ENCODE measurements around the gene MATK.

MATK gene

GRCh38 chr19:3793799-3794198 lies 7.6 kb upstream of the MATK start:
- POLR2A ChIA-PET: no interaction called here
- CTCF ChIA-PET: interaction anchor here (0.9 kb wide), 1 partner anchor 75 kb away, joined by 3 read pairs; no protein-coding TSS in a partner anchor
- no peak for TF ChIP-seq CTCF (IDR thresholded peaks at IDR 0.05; ENCODE audit: insufficient read depth, low read length, missing control alignments)
- no peak overlapping the region for H3K4me3 ChIP-seq (ENCODE audit: low read depth, low read length)
- DNase-seq (ENCODE audit: low read depth, low spot score): no peak

DNA sequence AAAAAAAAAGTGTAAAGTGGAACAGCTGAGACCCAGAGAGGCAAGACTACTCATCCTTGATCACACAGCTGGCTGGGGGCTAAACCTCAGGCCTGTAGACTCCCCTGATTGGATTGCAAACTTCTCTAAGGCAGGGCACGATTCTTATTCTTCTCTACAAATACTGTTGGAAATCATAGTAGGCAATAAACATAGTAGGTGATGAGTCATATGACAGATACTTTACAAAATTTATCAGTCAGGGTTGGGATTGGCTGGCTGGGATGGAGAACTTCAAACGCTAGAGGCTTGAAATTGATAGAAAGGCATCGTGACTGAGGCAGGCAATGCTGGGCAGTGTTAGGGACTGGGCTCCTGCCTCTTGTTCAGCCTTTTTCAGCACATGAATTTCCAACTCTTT lies 5.9 kb upstream of the MATK start:
- no peak for DNase-seq (ENCODE audit: low read depth, low spot score)
- POLR2A ChIA-PET: no interaction called here
- no peak overlapping the region for H3K4me3 ChIP-seq (ENCODE audit: low read depth, low read length)
- no peak for TF ChIP-seq CTCF (IDR thresholded peaks at IDR 0.05; ENCODE audit: insufficient read depth, low read length, missing control alignments)
- CTCF ChIA-PET: interaction anchor here (0.6 kb wide), 2 partner anchors 415 to 1235 kb away, joined by 3 read pairs; no protein-coding TSS in a partner anchor

GRCh38 chr19:3790941-3791340 lies 4.8 kb upstream of the MATK start:
- POLR2A ChIA-PET: no interaction called here
- CTCF ChIA-PET: no interaction called here
- DNase-seq (ENCODE audit: low read depth, low spot score): no peak
- no peak overlapping the region for H3K4me3 ChIP-seq (ENCODE audit: low read depth, low read length)
- TF ChIP-seq CTCF (IDR thresholded peaks at IDR 0.05; ENCODE audit: insufficient read depth, low read length, missing control alignments): no peak

DNA sequence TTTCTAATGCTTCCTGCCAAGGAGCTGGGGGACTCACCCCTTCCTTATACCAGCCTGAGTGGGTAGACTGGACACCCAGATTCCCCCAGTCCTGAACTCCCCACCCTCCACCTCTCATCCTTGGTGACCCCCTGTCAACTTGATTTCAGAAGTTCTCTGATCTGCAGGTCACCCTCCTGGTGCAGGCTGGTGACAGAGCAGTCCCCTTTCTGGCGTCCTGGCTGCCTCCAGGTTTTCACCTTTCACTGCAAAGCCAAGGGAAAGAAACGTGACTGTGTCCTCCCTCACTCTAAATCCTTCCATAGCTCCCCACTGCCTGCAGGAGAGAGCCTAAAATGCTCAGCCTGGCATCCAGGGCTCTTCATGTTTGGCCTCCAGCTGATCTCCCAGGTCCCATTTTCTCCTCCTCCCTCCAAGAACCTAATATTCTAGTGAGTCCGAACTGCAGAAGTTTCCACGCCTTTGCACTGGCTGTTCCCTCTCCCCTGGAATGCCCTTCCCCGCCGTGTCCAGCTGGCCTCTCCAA lies 4.1 kb upstream of the MATK start:
- TF ChIP-seq CTCF (IDR thresholded peaks at IDR 0.05; ENCODE audit: insufficient read depth, low read length, missing control alignments): no peak
- H3K4me3 ChIP-seq (ENCODE audit: low read depth, low read length): no peak overlapping the region
- DNase-seq (ENCODE audit: low read depth, low spot score): no peak
- ChIA-PET CTCF (no interaction called here), POLR2A (no interaction called here)

GRCh38 chr19:3788996-3789778 lies 3.0 kb upstream of the MATK start:
- H3K4me3 ChIP-seq (ENCODE audit: low read depth, low read length): no peak overlapping the region
- CTCF ChIA-PET: no interaction called here
- DNase-seq (ENCODE audit: low read depth, low spot score): no peak
- TF ChIP-seq CTCF (IDR thresholded peaks at IDR 0.05; ENCODE audit: insufficient read depth, low read length, missing control alignments): no peak
- POLR2A ChIA-PET: no interaction called here

- no peak for TF ChIP-seq CTCF (IDR thresholded peaks at IDR 0.05; ENCODE audit: insufficient read depth, low read length, missing control alignments)
- CTCF ChIA-PET: no interaction called here
- DNase-seq (ENCODE audit: low read depth, low spot score): no peak
- H3K4me3 ChIP-seq (ENCODE audit: low read depth, low read length): no peak overlapping the region
- POLR2A ChIA-PET: no interaction called here
Observed at GRCh38 chr19:3785451-3785937, 687 bp downstream of the MATK start.

Measured in AG04449 (cell line).